Progenitor cell of endocrine pancreas (in vitro differentiated cells): ENCODE data around the gene LUZP2. TPM values are rescaled to one million over a fixed set of nuclear protein-coding genes. Genes with fewer than 3 reads are reported as not detected.

ENCODE experiments used
- DNase-seq: peaks from one replicate; pipeline ENCODE4 v3.0.0; 2021; ENCODE audit warnings: low spot score; ENCODE audit not compliant: unreplicated experiment
- H3K27ac Mint-ChIP-seq: 2 replicates; pipeline ENCODE4 v1.8.0; 2021; ENCODE audit warnings: mild to moderate bottlenecking, moderate library complexity, mixed read lengths
- H3K27me3 Mint-ChIP-seq: 2 replicates; pipeline ENCODE4 v1.8.0; 2021; ENCODE audit warnings: mixed read lengths
- H3K36me3 Mint-ChIP-seq: 2 replicates; pipeline ENCODE4 v1.8.0; 2022; ENCODE audit warnings: mixed read lengths; ENCODE audit not compliant: insufficient read depth
- H3K4me1 Mint-ChIP-seq: 2 replicates; pipeline ENCODE4 v1.8.0; 2021; ENCODE audit warnings: low read depth, mixed read lengths
- H3K4me3 Mint-ChIP-seq: 2 replicates; pipeline ENCODE4 v1.8.0; 2021; ENCODE audit warnings: low read depth, mild to moderate bottlenecking, moderate library complexity, mixed read lengths
- H3K9me3 Mint-ChIP-seq: 2 replicates; pipeline ENCODE4 v1.8.0; 2021; ENCODE audit warnings: low read depth, mixed read lengths
- total RNA-seq: library from RNA; stranded (reverse); gene quantifications from 2 replicates; pipeline ENCODE4 v1.2.1, GENCODE V29; 2021
- TF ChIP-seq, protein P1 (sequence below): fragments of 200-600 bp; sonication (generic); IDR thresholded peaks from one replicate; pipeline ENCODE4 v1.5.0; 2021; ENCODE audit warnings: antibody characterized with exemption, mild to moderate bottlenecking; ENCODE audit not compliant: unreplicated experiment

Gene LUZP2
- total RNA-seq, 1 donor from 2014 or later: 1.8 TPM

DNA sequence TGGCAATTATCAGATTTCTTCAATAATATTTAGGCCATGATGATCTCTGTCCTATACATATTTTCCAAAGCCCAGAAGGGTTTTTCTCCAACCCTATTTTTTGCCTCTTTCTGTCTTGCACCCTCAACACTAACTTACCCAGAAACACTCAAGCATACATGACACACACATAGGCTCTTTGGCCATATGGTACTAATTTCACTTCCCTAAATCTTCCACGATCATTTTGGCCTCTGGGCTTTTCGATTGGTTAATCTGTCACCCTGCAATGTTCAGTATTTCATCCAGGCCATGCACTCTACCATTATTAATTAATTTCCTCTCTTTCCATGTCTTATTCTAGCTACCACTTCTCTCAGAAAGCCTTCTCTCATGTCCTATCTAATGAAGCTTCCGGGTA is 59.8 kb downstream of the LUZP2 start:
- Mint-ChIP-seq H3K4me1 (no peaks in the 10 kb centered on the region), H3K36me3 (no peaks in the 10 kb centered on the region)

DNA sequence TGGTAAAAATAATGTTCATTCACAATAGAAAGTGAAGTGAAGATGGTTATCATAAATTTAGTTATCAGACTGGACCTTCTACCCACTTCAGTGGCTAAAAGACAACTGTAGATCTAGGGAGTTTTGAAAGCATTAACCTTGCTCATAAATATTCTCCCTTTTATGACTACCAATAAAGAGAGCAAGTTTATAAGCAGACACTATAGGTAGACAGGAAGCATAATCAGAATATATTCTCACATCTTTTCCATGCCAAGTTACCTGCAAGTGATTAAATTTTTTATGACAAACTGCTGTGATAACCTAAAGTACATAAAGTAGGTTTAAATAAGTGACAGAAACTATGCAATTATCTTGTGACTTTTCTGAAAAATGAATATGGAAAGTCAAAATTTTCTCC is 62.5 kb downstream of the LUZP2 start:
- no peak for DNase-seq
- H3K36me3 Mint-ChIP-seq: no peaks in the 10 kb centered on the region
- H3K27me3 Mint-ChIP-seq: no peaks in the 10 kb centered on the region
- no peaks in the 10 kb centered on the region for H3K4me1 Mint-ChIP-seq
- TF ChIP-seq, protein P1, sequence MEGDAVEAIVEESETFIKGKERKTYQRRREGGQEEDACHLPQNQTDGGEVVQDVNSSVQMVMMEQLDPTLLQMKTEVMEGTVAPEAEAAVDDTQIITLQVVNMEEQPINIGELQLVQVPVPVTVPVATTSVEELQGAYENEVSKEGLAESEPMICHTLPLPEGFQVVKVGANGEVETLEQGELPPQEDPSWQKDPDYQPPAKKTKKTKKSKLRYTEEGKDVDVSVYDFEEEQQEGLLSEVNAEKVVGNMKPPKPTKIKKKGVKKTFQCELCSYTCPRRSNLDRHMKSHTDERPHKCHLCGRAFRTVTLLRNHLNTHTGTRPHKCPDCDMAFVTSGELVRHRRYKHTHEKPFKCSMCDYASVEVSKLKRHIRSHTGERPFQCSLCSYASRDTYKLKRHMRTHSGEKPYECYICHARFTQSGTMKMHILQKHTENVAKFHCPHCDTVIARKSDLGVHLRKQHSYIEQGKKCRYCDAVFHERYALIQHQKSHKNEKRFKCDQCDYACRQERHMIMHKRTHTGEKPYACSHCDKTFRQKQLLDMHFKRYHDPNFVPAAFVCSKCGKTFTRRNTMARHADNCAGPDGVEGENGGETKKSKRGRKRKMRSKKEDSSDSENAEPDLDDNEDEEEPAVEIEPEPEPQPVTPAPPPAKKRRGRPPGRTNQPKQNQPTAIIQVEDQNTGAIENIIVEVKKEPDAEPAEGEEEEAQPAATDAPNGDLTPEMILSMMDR: no peak
- no peaks in the 10 kb centered on the region for H3K9me3 Mint-ChIP-seq
- no peak overlapping the region for H3K4me3 Mint-ChIP-seq
- peak overlapping the region; percentile 9 for H3K27ac Mint-ChIP-seq

More for the DNA sequence above, 59.8 kb downstream of the LUZP2 start:
- Mint-ChIP-seq H3K4me3 (no peak overlapping the region), H3K27ac (no peak overlapping the region), H3K27me3 (no peaks in the 10 kb centered on the region), H3K9me3 (no peaks in the 10 kb centered on the region)
- DNase-seq: no peak
- TF ChIP-seq, protein P1: no peak

DNA sequence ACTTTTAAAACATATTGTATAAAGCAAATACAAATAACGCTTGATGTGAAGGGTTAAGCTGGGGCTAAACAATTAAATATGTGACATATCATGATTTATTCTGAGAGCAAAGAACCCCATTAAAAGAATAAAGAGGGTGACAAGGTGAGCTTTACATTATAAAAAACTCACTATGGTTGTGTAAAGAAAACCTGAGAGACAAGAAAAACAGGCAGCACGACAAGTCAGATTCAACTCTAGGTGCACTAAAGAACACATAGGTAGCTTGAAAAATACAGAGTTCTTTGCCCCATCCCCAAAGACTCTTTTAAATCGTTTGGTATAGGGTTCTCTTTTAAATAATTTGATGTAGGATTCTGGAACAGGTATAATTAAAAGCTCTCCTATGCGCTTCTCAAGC is 63.5 kb downstream of the LUZP2 start:
- no peak overlapping the region for H3K27ac Mint-ChIP-seq
- TF ChIP-seq, protein P1: no peak
- H3K4me3 Mint-ChIP-seq: no peak overlapping the region
- DNase-seq: no peak
- no peaks in the 10 kb centered on the region for H3K36me3 Mint-ChIP-seq
- no peaks in the 10 kb centered on the region for H3K9me3 Mint-ChIP-seq
- H3K4me1 Mint-ChIP-seq: peaks cover 4% of the 10 kb centered on the region
- H3K27me3 Mint-ChIP-seq: no peaks in the 10 kb centered on the region

DNA sequence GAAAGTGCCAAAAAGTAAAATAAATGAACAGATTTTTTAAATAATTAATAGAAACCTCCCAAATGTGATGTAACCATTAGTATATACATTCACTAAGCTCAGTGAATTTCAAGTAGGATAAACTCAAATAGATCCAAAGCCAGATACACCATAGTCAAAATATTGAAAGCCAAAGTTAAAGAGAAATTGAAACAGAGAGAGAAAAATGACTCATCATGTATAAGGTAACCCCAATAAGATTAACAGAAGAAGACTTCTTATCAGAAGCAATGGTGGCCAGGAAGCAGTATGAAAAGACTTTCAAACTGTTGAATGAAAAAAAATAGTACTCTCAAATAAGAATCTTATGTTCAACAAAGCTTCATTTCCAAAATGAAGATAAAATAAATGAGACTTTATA is 70.5 kb downstream of the LUZP2 start:
- no peaks in the 10 kb centered on the region for H3K36me3 Mint-ChIP-seq
- H3K27me3 Mint-ChIP-seq: no peaks in the 10 kb centered on the region
- H3K9me3 Mint-ChIP-seq: no peaks in the 10 kb centered on the region
- no peak overlapping the region for H3K27ac Mint-ChIP-seq
- no peak overlapping the region for H3K4me3 Mint-ChIP-seq
- DNase-seq: no peak
- peaks cover 4% of the 10 kb centered on the region for H3K4me1 Mint-ChIP-seq
- TF ChIP-seq, protein P1: no peak

DNA sequence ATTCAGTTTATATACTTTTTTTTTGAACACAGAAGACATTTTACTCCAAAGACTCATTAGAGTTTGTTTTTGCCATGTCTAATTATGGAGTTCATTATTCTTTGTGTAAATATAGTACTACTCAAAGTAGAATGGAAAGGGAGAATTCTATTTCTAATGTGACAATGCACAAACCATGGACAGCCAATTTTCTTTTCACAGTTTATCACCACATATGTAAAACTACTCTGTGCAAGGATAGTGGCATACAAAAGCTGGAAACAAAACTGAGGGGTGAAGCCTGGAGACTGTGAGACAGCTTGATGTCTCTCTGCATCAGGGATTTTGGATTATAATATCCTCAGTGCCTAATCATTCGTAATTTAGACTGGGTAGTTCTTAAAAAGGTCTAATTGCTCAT is 75.5 kb downstream of the LUZP2 start:
- peaks cover 5% of the 10 kb centered on the region for H3K4me1 Mint-ChIP-seq
- no peak for DNase-seq
- H3K27me3 Mint-ChIP-seq: no peaks in the 10 kb centered on the region
- H3K36me3 Mint-ChIP-seq: no peaks in the 10 kb centered on the region
- H3K4me3 Mint-ChIP-seq: no peak overlapping the region
- H3K27ac Mint-ChIP-seq: no peak overlapping the region
- TF ChIP-seq, protein P1: no peak
- H3K9me3 Mint-ChIP-seq: no peaks in the 10 kb centered on the region

DNA sequence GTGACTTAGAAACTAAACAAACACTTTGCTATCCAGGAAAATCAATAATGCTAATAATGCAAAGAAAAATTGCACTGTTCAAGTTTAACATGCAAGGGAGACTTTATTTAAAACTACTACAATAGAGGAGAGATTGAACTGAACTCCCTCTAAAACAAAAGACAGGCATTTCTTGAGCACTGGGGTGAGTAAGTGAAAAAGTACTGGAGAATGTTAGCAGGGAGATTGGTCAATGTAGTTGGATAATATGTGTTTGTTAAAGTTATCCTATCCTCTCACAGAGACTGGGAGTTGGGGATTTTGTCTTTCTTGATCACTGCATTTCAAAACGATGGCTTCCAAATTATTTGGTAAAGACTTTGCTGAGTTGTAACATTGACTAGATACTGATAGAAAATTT is 77.6 kb downstream of the LUZP2 start:
- Mint-ChIP-seq H3K27ac (no peak overlapping the region), H3K4me3 (no peak overlapping the region), H3K36me3 (no peaks in the 10 kb centered on the region), H3K9me3 (no peaks in the 10 kb centered on the region), H3K4me1 (peaks cover 5% of the 10 kb centered on the region), H3K27me3 (no peaks in the 10 kb centered on the region)
- TF ChIP-seq, protein P1: no peak
- DNase-seq: no peak
